ENCODE results near the gene KCNE2. TPM values are rescaled to one million over a fixed set of nuclear protein-coding genes. Genes with fewer than 3 reads are reported as not detected.

Gene KCNE2
- total and polyA plus RNA-seq, 2 of the 8 experiments (the other 6 are each of a cell fraction or from before 2014, with no cell fraction given) = 0.09 to 0.37 TPM

- no peak for TF ChIP-seq NANOG (IDR thresholded peaks at IDR 0.05; ENCODE audit: insufficient read depth, low read depth, low read length, poor library complexity, severe bottlenecking)
- TF ChIP-seq CHD2 (IDR thresholded peaks at IDR 0.05; ENCODE audit: low read length) = no peak
- no peak for TF ChIP-seq SP1 (IDR thresholded peaks at IDR 0.05; ENCODE audit: low read depth, low read length)
- no peak for TF ChIP-seq CREB1 (IDR thresholded peaks at IDR 0.05)
- no peak for TF ChIP-seq BCL11A (IDR thresholded peaks at IDR 0.05; ENCODE audit: low read depth in 2 of 2, low read length in 2 of 2)
- TF ChIP-seq CBX8 (IDR thresholded peaks at IDR 0.05; ENCODE audit: borderline replicate concordance, low read depth, low read length) = no peak
- no peak for TF ChIP-seq CBX5 (IDR thresholded peaks at IDR 0.05; ENCODE audit: low read depth, low read length)
- TF ChIP-seq HDAC2 (IDR thresholded peaks at IDR 0.05; ENCODE audit: borderline replicate concordance in 1 of 2, low read depth in 2 of 2, low read length in 2 of 2) = no peak
- TF ChIP-seq POU5F1 (IDR thresholded peaks at IDR 0.05; ENCODE audit: low read depth, low read length) = no peak
- TF ChIP-seq ZNF274 (IDR thresholded peaks at IDR 0.05; ENCODE audit: borderline replicate concordance, extremely low read depth, low read length) = no peak
- no peak for TF ChIP-seq E2F6 (IDR thresholded peaks at IDR 0.05)
- no peak for TF ChIP-seq SUZ12 (IDR thresholded peaks at IDR 0.05; ENCODE audit: low read length)
- TF ChIP-seq BRCA1 (IDR thresholded peaks at IDR 0.05; ENCODE audit: low read depth, low read length) = no peak
- TF ChIP-seq GTF2F1 (IDR thresholded peaks at IDR 0.05; ENCODE audit: borderline replicate concordance, low read depth, low read length) = no peak
- no peak for TF ChIP-seq TBP (IDR thresholded peaks at IDR 0.05; ENCODE audit: low read depth, low read length)
Measured at GRCh38 chr21:34320011-34320410, 43.8 kb upstream of the KCNE2 start (continued).

Measured in H1 (cell line).